ENCODE measurements around the gene ZDHHC3.

DNA sequence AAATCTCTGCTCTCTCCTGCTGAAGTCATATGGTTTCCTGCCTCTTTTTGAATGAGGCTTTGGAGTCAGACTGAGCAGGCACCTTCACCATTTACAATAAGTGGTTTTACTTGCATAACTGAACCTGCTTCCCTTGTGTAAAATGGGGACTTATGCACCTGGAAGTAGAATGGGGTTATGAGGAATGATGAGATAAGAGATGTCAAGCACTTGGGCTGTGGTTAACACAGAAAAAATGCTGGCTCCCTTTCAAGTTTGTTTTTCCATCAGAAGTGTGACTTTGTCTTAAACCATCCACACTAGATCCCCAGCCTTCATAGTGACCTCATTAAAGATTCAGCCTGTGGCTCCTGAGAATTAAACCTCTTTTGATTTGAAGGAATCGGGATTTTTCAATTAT is 5.2 kb upstream of the ZDHHC3 start:
- TF ChIP-seq, protein P1, sequence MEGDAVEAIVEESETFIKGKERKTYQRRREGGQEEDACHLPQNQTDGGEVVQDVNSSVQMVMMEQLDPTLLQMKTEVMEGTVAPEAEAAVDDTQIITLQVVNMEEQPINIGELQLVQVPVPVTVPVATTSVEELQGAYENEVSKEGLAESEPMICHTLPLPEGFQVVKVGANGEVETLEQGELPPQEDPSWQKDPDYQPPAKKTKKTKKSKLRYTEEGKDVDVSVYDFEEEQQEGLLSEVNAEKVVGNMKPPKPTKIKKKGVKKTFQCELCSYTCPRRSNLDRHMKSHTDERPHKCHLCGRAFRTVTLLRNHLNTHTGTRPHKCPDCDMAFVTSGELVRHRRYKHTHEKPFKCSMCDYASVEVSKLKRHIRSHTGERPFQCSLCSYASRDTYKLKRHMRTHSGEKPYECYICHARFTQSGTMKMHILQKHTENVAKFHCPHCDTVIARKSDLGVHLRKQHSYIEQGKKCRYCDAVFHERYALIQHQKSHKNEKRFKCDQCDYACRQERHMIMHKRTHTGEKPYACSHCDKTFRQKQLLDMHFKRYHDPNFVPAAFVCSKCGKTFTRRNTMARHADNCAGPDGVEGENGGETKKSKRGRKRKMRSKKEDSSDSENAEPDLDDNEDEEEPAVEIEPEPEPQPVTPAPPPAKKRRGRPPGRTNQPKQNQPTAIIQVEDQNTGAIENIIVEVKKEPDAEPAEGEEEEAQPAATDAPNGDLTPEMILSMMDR (IDR thresholded peaks at IDR 0.05; ENCODE audit: low read length), result no peak
- no peak for TF ChIP-seq EZH2 (optimal IDR thresholded peaks at IDR 0.05; ENCODE audit: low read depth, low read length)
